GM23248 (cell line): ENCODE data around the gene CAMK2D. TPM values are rescaled to one million over a fixed set of nuclear protein-coding genes. Genes with fewer than 3 reads are reported as not detected.

Source experiments
- DNase-seq: peaks from one replicate; pipeline ENCODE4 v3.0.0-alpha.2; 2015
- H2AFZ ChIP-seq: fragments of 200-600 bp; sonication (generic); 2 replicates; pipeline ENCODE4 v1.6.1; 2016; ENCODE audit warnings: antibody characterized with exemption
- H3F3A ChIP-seq: fragments of 200-600 bp; sonication (generic); 2 replicates; pipeline ENCODE4 v1.6.1; 2016; ENCODE audit warnings: mild to moderate bottlenecking, antibody characterized with exemption, mixed run types; ENCODE audit not compliant: insufficient read depth
- H3K27ac ChIP-seq: fragments of 200-600 bp; sonication (generic); 2 replicates; pipeline ENCODE4 v1.5.1; 2016; ENCODE audit warnings: mild to moderate bottlenecking
- H3K27me3 ChIP-seq: fragments of 200-600 bp; sonication (generic); replicated peaks from 2 replicates; pipeline ENCODE4 v1.6.1; 2016; ENCODE audit warnings: mild to moderate bottlenecking; ENCODE audit not compliant: insufficient read depth
- H3K36me3 ChIP-seq: fragments of 200-600 bp; sonication (generic); 2 replicates; pipeline ENCODE4 v1.6.1; 2016; ENCODE audit warnings: low read depth, mild to moderate bottlenecking
- H3K4me1 ChIP-seq: fragments of 200-600 bp; sonication (generic); 2 replicates; pipeline ENCODE4 v1.6.1; 2016; ENCODE audit warnings: mild to moderate bottlenecking; ENCODE audit not compliant: insufficient read depth
- H3K4me2 ChIP-seq: fragments of 200-600 bp; sonication (generic); one replicate; pipeline ENCODE4 v1.6.1; 2016; ENCODE audit warnings: mild to moderate bottlenecking; ENCODE audit not compliant: unreplicated experiment
- H3K4me3 ChIP-seq: fragments of 200-600 bp; sonication (generic); 2 replicates; pipeline ENCODE4 v1.5.1; 2016; ENCODE audit warnings: mild to moderate bottlenecking
- H3K79me2 ChIP-seq: fragments of 200-600 bp; sonication (generic); 2 replicates; pipeline ENCODE4 v1.6.1; 2016; ENCODE audit warnings: mild to moderate bottlenecking; ENCODE audit not compliant: insufficient read depth
- H3K9ac ChIP-seq: fragments of 200-600 bp; sonication (generic); 2 replicates; pipeline ENCODE4 v1.6.1; 2016; ENCODE audit warnings: mild to moderate bottlenecking
- H3K9me2 ChIP-seq: fragments of 200-600 bp; sonication (generic); 2 replicates; pipeline ENCODE4 v1.6.1; 2016; ENCODE audit warnings: mixed run types, mild to moderate bottlenecking, moderate library complexity; ENCODE audit not compliant: insufficient read depth
- H3K9me3 ChIP-seq: fragments of 200-600 bp; sonication (generic); one replicate; pipeline ENCODE4 v1.6.1; 2017; ENCODE audit warnings: low read depth
- H4K20me1 ChIP-seq: fragments of 200-600 bp; sonication (generic); 2 replicates; pipeline ENCODE4 v1.6.0; 2016; ENCODE audit not compliant: insufficient read depth
- EZH2 ChIP-seq: fragments of 200-600 bp; sonication (generic); IDR thresholded peaks from 2 replicates; pipeline ENCODE4 v1.6.1; 2018; ENCODE audit warnings: antibody characterized with exemption, mild to moderate bottlenecking; ENCODE audit not compliant: insufficient read depth, poor library complexity, severe bottlenecking
- EZH2phosphoT487 ChIP-seq: fragments of 200-600 bp; sonication (generic); IDR thresholded peaks from 2 replicates; pipeline ENCODE4 v1.6.1; 2018; ENCODE audit warnings: antibody characterized with exemption, moderate library complexity, mild to moderate bottlenecking, low read depth; ENCODE audit not compliant: insufficient read depth
- WGBS, 2 experiments: methylation state at CpG; one replicate each; pipeline ENCODE4 v1.1.6; 2015 to 2017; ENCODE audit warnings: low lambda C conversion rate in 2 of 2, low coverage in 1 of 2; ENCODE audit errors: missing lambda C conversion rate in 2 of 2; 5-methylcytosine and 5-hydroxymethylcytosine counted together
- in situ Hi-C: fragments of 300-500 bp; cut with MboI; formaldehyde crosslinking; loops from 2 replicates; pipeline ENCODE4 v1.15.0; 2020
- polyA plus RNA-seq: library from polyadenylated mRNA; unstranded; fragments of >200 nt; fragmentation: Nextera tagmentation; extraction: Ambion mirVana; gene quantifications from 2 replicates; pipeline ENCODE4 v1.2.1, GENCODE V29; 2016
- total RNA-seq: library from RNA; depleted of rRNA; stranded (reverse); fragments of >200 nt; shearing (Covaris generic); gene quantifications from 2 replicates; pipeline ENCODE4 v1.2.3, GENCODE V29; 2014

CAMK2D gene
- total and polyA plus RNA-seq, 2 experiments from 2014 or later = 78.8 to 94.5 TPM

- in situ Hi-C loops = no loop called here
- Histone ChIP-seq H3K36me3 (0 out of 2 replicates have a peak, but pooled peaks cover 19% of the 10 kb centered on the region), H3K27ac (no peak overlapping the region), H4K20me1 (no peaks in the 10 kb centered on the region), H3K9me2 (no peaks in the 10 kb centered on the region), H3K9me3 (no peaks in the 10 kb centered on the region), H3K4me3 (no peak overlapping the region), H2AFZ (no peak overlapping the region), H3K4me2 (no peak overlapping the region), H3K79me2 (peaks cover 83% of the 10 kb centered on the region), H3K9ac (no peak overlapping the region), H3K4me1 (peaks cover 17% of the 10 kb centered on the region), H3F3A (peaks cover 12% of the 10 kb centered on the region; the same call in 1 of the 2 replicates), H3K27me3 (no peaks in the 10 kb centered on the region)
- DNase-seq = no peak
- 97 to 99% methylated on average over 9 of the region's 9 CpGs for whole genome bisulfite sequencing, 2 experiments
- TF ChIP-seq EZH2phosphoT487 = no peak
- no peak for TF ChIP-seq EZH2
Measured at GRCh38 chr4:113607147-113607720, 154.3 kb downstream of the CAMK2D start.

GRCh38 chr4:113604955-113605354 lies 156.6 kb downstream of the CAMK2D start:
- no peaks in the 10 kb centered on the region for H3K9me3 ChIP-seq
- H3K4me2 ChIP-seq = no peak overlapping the region
- H3K4me3 ChIP-seq = no peak overlapping the region
- peak; percentile 66 for DNase-seq
- in situ Hi-C loops = no loop called here
- H3K4me1 ChIP-seq = peaks cover 17% of the 10 kb centered on the region
- no peaks in the 10 kb centered on the region for H3K27me3 ChIP-seq
- H3K9ac ChIP-seq = 0 out of 2 replicates have a peak overlapping the region, but pooled peaks have one; percentile 28
- peaks cover 76% of the 10 kb centered on the region for H3K79me2 ChIP-seq
- 50 to 56% methylated on average over 2 of the region's 2 CpGs for WGBS, 2 experiments
- peaks cover 12% of the 10 kb centered on the region; the same call in 1 of the 2 replicates for H3F3A ChIP-seq
- H3K9me2 ChIP-seq = no peaks in the 10 kb centered on the region
- no peaks in the 10 kb centered on the region for H4K20me1 ChIP-seq
- no peak for TF ChIP-seq EZH2phosphoT487
- TF ChIP-seq EZH2 = no peak
- peaks cover 19% of the 10 kb centered on the region; the same call in 1 of the 2 replicates for H3K36me3 ChIP-seq
- H3K27ac ChIP-seq = peak overlapping the region; percentile 60
- H2AFZ ChIP-seq = no peak overlapping the region; the same call in 1 of the 2 replicates

- Histone ChIP-seq H3K79me2 (peaks cover 76% of the 10 kb centered on the region), H3K4me3 (no peak overlapping the region), H3K9ac (no peak overlapping the region), H4K20me1 (no peaks in the 10 kb centered on the region), H3K9me2 (no peaks in the 10 kb centered on the region), H3K9me3 (no peaks in the 10 kb centered on the region), H3F3A (peaks cover 12% of the 10 kb centered on the region; the same call in 1 of the 2 replicates), H3K27me3 (no peaks in the 10 kb centered on the region), H3K4me2 (peak overlapping the region; percentile 2), H3K4me1 (peaks cover 17% of the 10 kb centered on the region), H3K36me3 (peaks cover 13% of the 10 kb centered on the region; the same call in 1 of the 2 replicates), H2AFZ (no peak overlapping the region), H3K27ac (0 out of 2 replicates have a peak overlapping the region, but pooled peaks have one; percentile 60)
- in situ Hi-C loops = no loop called here
- TF ChIP-seq EZH2phosphoT487 = no peak
- TF ChIP-seq EZH2 = no peak
- 44 to 50% methylated on average over 1 of the region's 1 CpG for WGBS, 2 experiments
- DNase-seq = peak; percentile 24
Measured at GRCh38 chr4:113603911-113604310, 157.6 kb downstream of the CAMK2D start.

GRCh38 chr4:113602646-113603228 lies 158.8 kb downstream of the CAMK2D start:
- H3K4me1 ChIP-seq = peaks cover 17% of the 10 kb centered on the region
- peaks cover 1% of the 10 kb centered on the region; the same call in 1 of the 2 replicates for H3K36me3 ChIP-seq
- H4K20me1 ChIP-seq = no peaks in the 10 kb centered on the region
- H3K4me2 ChIP-seq = no peak overlapping the region
- no peak overlapping the region for H3K27ac ChIP-seq
- in situ Hi-C loops = no loop called here
- DNase-seq = no peak
- H3K9me2 ChIP-seq = no peaks in the 10 kb centered on the region
- no peak overlapping the region for H3K9ac ChIP-seq
- H3K4me3 ChIP-seq = no peak overlapping the region
- H3K9me3 ChIP-seq = no peaks in the 10 kb centered on the region
- H3K27me3 ChIP-seq = no peaks in the 10 kb centered on the region
- WGBS, 2 experiments = 87% methylated on average over 8 of the region's 8 CpGs
- H2AFZ ChIP-seq = no peak overlapping the region
- peaks cover 12% of the 10 kb centered on the region; the same call in 1 of the 2 replicates for H3F3A ChIP-seq
- TF ChIP-seq EZH2phosphoT487 = no peak
- TF ChIP-seq EZH2 = no peak
- H3K79me2 ChIP-seq = peaks cover 78% of the 10 kb centered on the region
